H9 (cell line): ENCODE measurements around the gene ZER1. TPM values are rescaled to one million over a fixed set of nuclear protein-coding genes. Genes with fewer than 3 reads are reported as not detected.
A peak's percentile ranks its signal among the peaks of the same experiment; 100 is the strongest.

ENCODE experiments used
- DNase-seq: peaks from one replicate; pipeline ENCODE4 v3.0.0-alpha.2; 2017
- H2AFZ ChIP-seq: one replicate; pipeline ENCODE4 v1.6.1; 2013; ENCODE audit warnings: mild to moderate bottlenecking, low read length, control low read depth, moderate library complexity
- H2AK5ac ChIP-seq: 2 replicates; pipeline ENCODE4 v1.6.1; 2013; ENCODE audit warnings: low read length, control low read depth, mixed read lengths; ENCODE audit not compliant: insufficient read length
- H2BK120ac ChIP-seq: one replicate; pipeline ENCODE4 v1.6.1; 2013; ENCODE audit warnings: low read depth, mild to moderate bottlenecking, low read length, control low read depth, inconsistent platforms; ENCODE audit not compliant: poor library complexity, severe bottlenecking
- H2BK12ac ChIP-seq: 2 replicates; pipeline ENCODE4 v1.6.1; 2013; ENCODE audit warnings: low read length, control low read depth, mixed read lengths, low read depth; ENCODE audit not compliant: insufficient read length
- H2BK15ac ChIP-seq: 2 replicates; pipeline ENCODE4 v1.6.1; 2013; ENCODE audit warnings: low read depth, low read length, control low read depth
- H2BK20ac ChIP-seq: one replicate; pipeline ENCODE4 v1.6.1; 2013; ENCODE audit warnings: low read depth, mild to moderate bottlenecking, low read length, control low read depth, inconsistent platforms; ENCODE audit not compliant: poor library complexity, severe bottlenecking
- H2BK5ac ChIP-seq: 2 replicates; pipeline ENCODE4 v1.6.1; 2013; ENCODE audit warnings: low read length, control low read depth, mixed read lengths; ENCODE audit not compliant: insufficient read length
- H3K14ac ChIP-seq: 2 replicates; pipeline ENCODE4 v1.6.1; 2013; ENCODE audit warnings: low read length, control low read depth; ENCODE audit not compliant: insufficient read depth
- H3K18ac ChIP-seq: 2 replicates; pipeline ENCODE4 v1.6.1; 2013; ENCODE audit warnings: low read depth, mild to moderate bottlenecking, mixed read lengths, low read length, control low read depth; ENCODE audit not compliant: insufficient read length
- H3K23ac ChIP-seq: 2 replicates; pipeline ENCODE4 v1.6.1; 2013; ENCODE audit warnings: low read length, control low read depth, mixed read lengths, low read depth; ENCODE audit not compliant: insufficient read length
- H3K23me2 ChIP-seq: 2 replicates; pipeline ENCODE4 v1.6.1; 2013; ENCODE audit warnings: low read depth, mild to moderate bottlenecking, mixed read lengths, low read length, control low read depth; ENCODE audit not compliant: insufficient read length, poor library complexity, severe bottlenecking
- H3K27ac ChIP-seq: 2 replicates; pipeline ENCODE4 v1.5.1; 2013; ENCODE audit warnings: low read length, control low read depth, mixed read lengths, low read depth; ENCODE audit not compliant: insufficient read length
- H3K27me3 ChIP-seq: 2 replicates; pipeline ENCODE4 v1.6.1; 2013; ENCODE audit warnings: low read length, control low read depth, inconsistent platforms; ENCODE audit not compliant: insufficient read depth
- H3K4ac ChIP-seq: 2 replicates; pipeline ENCODE4 v1.6.1; 2013; ENCODE audit warnings: low read depth, mild to moderate bottlenecking, control low read depth, inconsistent platforms, low read length, moderate library complexity
- H3K4me1 ChIP-seq: 2 replicates; pipeline ENCODE4 v1.6.1; 2013; ENCODE audit warnings: low read length, control low read depth, inconsistent platforms; ENCODE audit not compliant: insufficient read depth
- H3K4me2 ChIP-seq: 2 replicates; pipeline ENCODE4 v1.6.1; 2013; ENCODE audit warnings: low read length, control low read depth, mixed read lengths; ENCODE audit not compliant: insufficient read length, insufficient read depth
- H3K56ac ChIP-seq: 2 replicates; pipeline ENCODE4 v1.6.1; 2013; ENCODE audit warnings: low read depth, mild to moderate bottlenecking, mixed read lengths, low read length, control low read depth; ENCODE audit not compliant: insufficient read length
- H3K79me1 ChIP-seq: 2 replicates; pipeline ENCODE4 v1.6.1; 2013; ENCODE audit warnings: low read depth, mild to moderate bottlenecking, moderate library complexity, low read length, control low read depth, inconsistent platforms; ENCODE audit not compliant: insufficient read depth, poor library complexity, severe bottlenecking
- H3K79me2 ChIP-seq: 2 replicates; pipeline ENCODE4 v1.6.1; 2013; ENCODE audit warnings: low read length, control low read depth, inconsistent platforms; ENCODE audit not compliant: insufficient read depth
- H3K9ac ChIP-seq: 2 replicates; pipeline ENCODE4 v1.6.1; 2013; ENCODE audit warnings: low read length, control low read depth, mixed read lengths; ENCODE audit not compliant: insufficient read length; ENCODE audit errors: extremely low read depth
- H3K9me3 ChIP-seq: one replicate; pipeline ENCODE4 v1.6.1; 2013; ENCODE audit warnings: low read depth, low read length, inconsistent platforms; ENCODE audit not compliant: control insufficient read depth
- H3T11ph ChIP-seq: one replicate; pipeline ENCODE4 v1.6.1; 2013; ENCODE audit warnings: mild to moderate bottlenecking, low read length, control low read depth, inconsistent platforms
- H4K20me1 ChIP-seq: one replicate; pipeline ENCODE4 v1.6.1; 2013; ENCODE audit not compliant: control insufficient read depth, insufficient read length, insufficient read depth
- H4K5ac ChIP-seq: 2 replicates; pipeline ENCODE4 v1.6.1; 2013; ENCODE audit warnings: low read depth, mild to moderate bottlenecking, mixed read lengths, low read length, control low read depth; ENCODE audit not compliant: insufficient read length
- H4K8ac ChIP-seq: replicated peaks from 2 replicates; pipeline ENCODE4 v1.6.1; 2013; ENCODE audit warnings: low read length, control low read depth, mixed read lengths, low read depth; ENCODE audit not compliant: insufficient read length
- H4K91ac ChIP-seq: 2 replicates; pipeline ENCODE4 v1.6.1; 2013; ENCODE audit warnings: low read depth, mild to moderate bottlenecking, moderate library complexity, mixed read lengths, low read length, control low read depth; ENCODE audit not compliant: insufficient read length
- H3K27ac Mint-ChIP-seq, 3 experiments: 2 replicates in 2 of 3; 3 replicates in 1 of 3; pipeline ENCODE4 v1.8.0; 2020 to 2021; ENCODE audit warnings: mixed read lengths in 3 of 3, mild to moderate bottlenecking in 1 of 3, moderate library complexity in 1 of 3
- H3K27me3 Mint-ChIP-seq: 2 replicates; pipeline ENCODE4 v1.8.0; 2021; ENCODE audit warnings: low read depth, mild to moderate bottlenecking, moderate library complexity, mixed read lengths
- H3K36me3 Mint-ChIP-seq, 3 experiments: 2 replicates in 2 of 3; 3 replicates in 1 of 3; pipeline ENCODE4 v1.8.0; 2020 to 2021; ENCODE audit warnings: low read depth in 3 of 3, mixed read lengths in 3 of 3; ENCODE audit not compliant: insufficient read depth in 1 of 3
- H3K4me1 Mint-ChIP-seq, 2 experiments: 2 replicates each; pipeline ENCODE4 v1.8.0; 2020; ENCODE audit warnings: mixed read lengths in 2 of 2
- H3K4me3 Mint-ChIP-seq, 2 experiments: 2 replicates in 1 of 2; 3 replicates in 1 of 2; pipeline ENCODE4 v1.8.0; 2020 to 2021; ENCODE audit warnings: mild to moderate bottlenecking in 2 of 2, mixed read lengths in 2 of 2, moderate library complexity in 1 of 2
- H3K9me3 Mint-ChIP-seq, 2 experiments: 2 replicates in 1 of 2; 3 replicates in 1 of 2; pipeline ENCODE4 v1.8.0; 2020; ENCODE audit warnings: mild to moderate bottlenecking in 2 of 2, mixed read lengths in 2 of 2, moderate library complexity in 1 of 2
- CTCF ChIP-seq: fragments of 200-600 bp; sonication (generic); conservative IDR thresholded peaks from 3 replicates; pipeline ENCODE4 v1.8.0; 2021; ENCODE audit warnings: antibody characterized with exemption, mild to moderate bottlenecking
- WGBS: extraction: QIAGEN DNeasy Blood & Tissue Kit; methylation state at CpG from one replicate; pipeline ENCODE4 v1.1.7; 2013; ENCODE audit warnings: missing lambda C conversion rate, low lambda C conversion rate, mixed read lengths; ENCODE audit not compliant: insufficient read length; ENCODE audit errors: extremely low coverage; 5-methylcytosine and 5-hydroxymethylcytosine counted together
- total RNA-seq: library from RNA; stranded (reverse); gene quantifications from 2 replicates; pipeline ENCODE4 v1.2.1, GENCODE V29; 2021

Gene ZER1
- total RNA-seq, 1 experiment from 2014 or later, result 24.2 TPM

- H3K4me3 Mint-ChIP-seq, result peak within 1 kb of the TSS; percentile 95 to 100
- H3K23me2 ChIP-seq, result peaks cover 18% of the 10 kb centered on the region
- H3K14ac ChIP-seq, result peak within 1 kb of the TSS; percentile 67
- no peak within 1 kb of the TSS for H4K5ac ChIP-seq
- H2BK120ac ChIP-seq, result no peak within 1 kb of the TSS
- H3K27me3 Mint-ChIP-seq, result no peaks in the 10 kb centered on the region
- H3K4me1 Mint-ChIP-seq, result peaks cover 48 to 54% of the 10 kb centered on the region in 2 experiments
- no peak within 1 kb of the TSS for H3K27ac ChIP-seq
- H4K8ac ChIP-seq, result no peak within 1 kb of the TSS
- H3K9ac ChIP-seq, result peak within 1 kb of the TSS; percentile 96
- peaks cover 4% of the 10 kb centered on the region; the same call in 1 of the 2 replicates for H3K4me1 ChIP-seq
- no CpG with 5 or more reads among the region's 93 CpGs for WGBS
- H3T11ph ChIP-seq, result no peak within 1 kb of the TSS
- peak; percentile 95 for DNase-seq
- no peak within 1 kb of the TSS for H2AFZ ChIP-seq
- no peaks in the 10 kb centered on the region for H3K79me1 ChIP-seq
- no peak within 1 kb of the TSS for H3K56ac ChIP-seq
- TF ChIP-seq CTCF, result no peak
- H2BK5ac ChIP-seq, result no peak within 1 kb of the TSS
- no peak within 1 kb of the TSS for H2BK12ac ChIP-seq
- H3K23ac ChIP-seq, result no peak within 1 kb of the TSS
- H3K27ac Mint-ChIP-seq, result peak within 1 kb of the TSS; percentile 71 to 98 (median 96)
- no peak within 1 kb of the TSS for H3K4ac ChIP-seq
- H4K20me1 ChIP-seq, result no peaks in the 10 kb centered on the region
- H3K79me2 ChIP-seq, result peaks cover 46% of the 10 kb centered on the region
- no peaks in the 10 kb centered on the region for H3K9me3 ChIP-seq
- no peak within 1 kb of the TSS for H2BK15ac ChIP-seq
- H3K9me3 Mint-ChIP-seq, result peaks cover 3 to 5% of the 10 kb centered on the region in 2 experiments; a peak in 3 of 5 replicates
- H2AK5ac ChIP-seq, result no peak within 1 kb of the TSS
- H3K4me2 ChIP-seq, result peak within 1 kb of the TSS; percentile 100
- peaks cover 55 to 73% (median 58%) of the 10 kb centered on the region in 3 experiments for H3K36me3 Mint-ChIP-seq
- no peaks in the 10 kb centered on the region for H3K27me3 ChIP-seq
- H3K18ac ChIP-seq, result no peak within 1 kb of the TSS
- H2BK20ac ChIP-seq, result no peak within 1 kb of the TSS
- H4K91ac ChIP-seq, result no peak within 1 kb of the TSS
Measured at GRCh38 chr9:128688501-128689292, 83.0 kb downstream of the ZER1 start, which contains the start of gene SET. Gene SET (plus strand): TSS chr9:128689222. CDS start chr9:128689583, 361 bp downstream.
